ENCODE results near the gene PCDHGB1. TPM values are rescaled to one million over a fixed set of nuclear protein-coding genes. Genes with fewer than 3 reads are reported as not detected.
"Not testable (repeated sequence)": the region's sequence is repeated elsewhere in the genome, so short reads cannot be mapped to it uniquely, and the experiment has no call there.

The PCDHGB1 gene
- polyA plus RNA-seq, 3 donors: not detected

GRCh38 chr5:141306630-141307029 is 43.3 kb upstream of the PCDHGB1 start:
- Histone ChIP-seq H3K36me3 (replicated peaks in 1 of 2; ENCODE audit: control insufficient read depth in 1 of 2, insufficient read depth in 2 of 2, low read length in 2 of 2) (no peaks in the 10 kb centered on the region), H2AFZ (ENCODE audit: insufficient read depth, low read depth, low read length, poor library complexity, severe bottlenecking) (no peak overlapping the region), H3K9me3 (replicated peaks in 1 of 2; ENCODE audit: control insufficient read depth in 1 of 2, insufficient read depth in 1 of 2, low read length in 2 of 2) (peaks cover 74 to 85% of the 10 kb centered on the region in 2 donors), H3K4me1 (ENCODE audit: control insufficient read depth in 1 of 2, insufficient read depth in 2 of 2, low read length in 2 of 2) (no peaks in the 10 kb centered on the region), H3K27me3 (ENCODE audit: control insufficient read depth in 2 of 2, insufficient read depth in 2 of 2, low read length in 2 of 2) (no peaks in the 10 kb centered on the region), H3K79me2 (ENCODE audit: insufficient read depth, low read length) (no peaks in the 10 kb centered on the region), H3K9ac (ENCODE audit: insufficient read depth, low read length, poor library complexity, severe bottlenecking) (no peak overlapping the region), H3K27ac (ENCODE audit: low read depth in 1 of 2, low read length in 2 of 2) (no peak overlapping the region), H3K4me2 (replicated peaks; ENCODE audit: extremely low read depth, low read length, poor library complexity, severe bottlenecking) (no peak overlapping the region), H4K20me1 (ENCODE audit: insufficient read depth, low read length) (no peaks in the 10 kb centered on the region), H3K4me3 (replicated peaks in 1 of 3; ENCODE audit: low read depth in 2 of 3, low read length in 3 of 3) (no peak overlapping the region)
- H3K9me3 Mint-ChIP-seq: peaks cover 47 to 89% (median 80%) of the 10 kb centered on the region in 7 donors
- H3K27me3 Mint-ChIP-seq (ENCODE audit: low read depth in 3 of 3): no peaks in the 10 kb centered on the region
- H3K36me3 Mint-ChIP-seq: peaks cover 0 to 2% of the 10 kb centered on the region in 2 donors
- no peak for TF ChIP-seq CTCF (IDR thresholded peaks at IDR 0.05)
- H3K27ac Mint-ChIP-seq: no peak overlapping the region
- no peaks in the 10 kb centered on the region for H3K4me1 Mint-ChIP-seq
- WGBS (ENCODE audit: insufficient coverage): no CpG with 5 or more reads among the region's 1 CpG
- intact Hi-C loops (cut with micrococcal nuclease): no loop called here
- H3K4me3 Mint-ChIP-seq: no peak overlapping the region
- no peak for DNase-seq

DNA sequence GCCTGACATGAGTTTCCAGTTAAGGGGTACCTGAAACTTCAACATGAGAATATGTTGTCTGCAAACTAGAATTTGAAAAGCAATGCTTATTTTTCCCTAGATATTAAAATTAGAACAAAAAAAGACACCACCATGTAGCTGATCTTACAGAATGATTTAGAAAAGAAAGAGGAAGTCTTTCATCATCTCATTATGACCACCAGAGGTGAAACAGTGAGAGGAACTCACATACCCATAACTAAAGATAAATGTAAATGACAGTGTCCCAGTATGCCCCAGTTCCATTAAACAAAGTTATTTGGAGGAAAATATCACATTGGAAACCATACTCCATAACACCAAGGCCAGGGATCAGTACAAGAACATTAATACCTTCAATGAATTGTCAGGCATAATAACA is 36.2 kb upstream of the PCDHGB1 start:
- H3K27me3 Mint-ChIP-seq (ENCODE audit: low read depth in 3 of 3): peaks cover 0 to 1% (median 0%) of the 10 kb centered on the region in 3 donors
- no peak overlapping the region for H3K4me3 ChIP-seq (replicated peaks in 1 of 3; ENCODE audit: low read depth in 2 of 3, low read length in 3 of 3)
- H3K9me3 Mint-ChIP-seq: peaks cover 45 to 97% (median 82%) of the 10 kb centered on the region in 7 donors
- H2AFZ ChIP-seq (ENCODE audit: insufficient read depth, low read depth, low read length, poor library complexity, severe bottlenecking): no peak overlapping the region
- H3K79me2 ChIP-seq (ENCODE audit: insufficient read depth, low read length): peaks cover 5% of the 10 kb centered on the region
- H3K4me1 ChIP-seq (ENCODE audit: control insufficient read depth in 1 of 2, insufficient read depth in 2 of 2, low read length in 2 of 2): no peaks in the 10 kb centered on the region
- no peak for DNase-seq
- no peak overlapping the region for H3K27ac Mint-ChIP-seq
- no peaks in the 10 kb centered on the region for H4K20me1 ChIP-seq (ENCODE audit: insufficient read depth, low read length)
- intact Hi-C loops (cut with micrococcal nuclease): no loop called here
- H3K27me3 ChIP-seq (ENCODE audit: control insufficient read depth in 2 of 2, insufficient read depth in 2 of 2, low read length in 2 of 2): no peaks in the 10 kb centered on the region
- no peak overlapping the region for H3K9ac ChIP-seq (ENCODE audit: insufficient read depth, low read length, poor library complexity, severe bottlenecking)
- peaks cover 0 to 8% of the 10 kb centered on the region in 2 donors for H3K36me3 ChIP-seq (replicated peaks in 1 of 2; ENCODE audit: control insufficient read depth in 1 of 2, insufficient read depth in 2 of 2, low read length in 2 of 2)
- H3K4me2 ChIP-seq (replicated peaks; ENCODE audit: extremely low read depth, low read length, poor library complexity, severe bottlenecking): no peak overlapping the region
- no peak overlapping the region for H3K4me3 Mint-ChIP-seq
- H3K36me3 Mint-ChIP-seq: peaks cover 3 to 17% of the 10 kb centered on the region in 2 donors
- H3K4me1 Mint-ChIP-seq: no peaks in the 10 kb centered on the region
- no peak for TF ChIP-seq CTCF (IDR thresholded peaks at IDR 0.05)
- H3K9me3 ChIP-seq (replicated peaks in 1 of 2; ENCODE audit: control insufficient read depth in 1 of 2, insufficient read depth in 1 of 2, low read length in 2 of 2): peaks cover 54 to 89% of the 10 kb centered on the region in 2 donors
- H3K27ac ChIP-seq (ENCODE audit: low read depth in 1 of 2, low read length in 2 of 2): no peak overlapping the region

DNA sequence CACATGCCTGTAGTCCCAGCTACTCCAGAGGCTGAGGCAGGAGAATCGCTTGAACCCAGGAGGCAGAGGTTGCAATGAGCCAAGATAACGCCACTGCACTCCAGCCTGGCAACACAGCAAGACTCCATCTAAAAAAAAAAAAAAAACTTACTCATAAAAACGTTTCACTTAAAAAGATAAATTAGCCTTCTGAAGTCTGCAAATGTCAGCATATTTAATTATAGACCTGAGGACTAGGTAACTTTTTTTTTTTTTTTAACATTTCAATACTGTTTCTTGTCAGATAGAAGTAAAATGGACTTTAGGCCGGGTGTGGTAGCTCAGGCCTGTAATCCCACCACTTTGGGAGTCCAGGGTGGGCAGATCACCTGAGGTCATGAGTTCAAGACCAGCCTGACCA is 32.9 kb upstream of the PCDHGB1 start:
- DNase-seq; H3K4me3 ChIP-seq (replicated peaks in 1 of 3; ENCODE audit: low read depth in 2 of 3, low read length in 3 of 3); H3K27ac ChIP-seq (ENCODE audit: low read depth in 1 of 2, low read length in 2 of 2); H3K27me3 Mint-ChIP-seq (ENCODE audit: low read depth in 3 of 3); intact Hi-C loops (cut with micrococcal nuclease); H3K27me3 ChIP-seq (ENCODE audit: control insufficient read depth in 2 of 2, insufficient read depth in 2 of 2, low read length in 2 of 2); H3K4me3 Mint-ChIP-seq; H3K27ac Mint-ChIP-seq; H3K4me2 ChIP-seq (replicated peaks; ENCODE audit: extremely low read depth, low read length, poor library complexity, severe bottlenecking); H4K20me1 ChIP-seq (ENCODE audit: insufficient read depth, low read length); H3K9ac ChIP-seq (ENCODE audit: insufficient read depth, low read length, poor library complexity, severe bottlenecking); H2AFZ ChIP-seq (ENCODE audit: insufficient read depth, low read depth, low read length, poor library complexity, severe bottlenecking): not testable (repeated sequence)
- H3K4me1 Mint-ChIP-seq: peaks cover 16% of the 10 kb centered on the region
- H3K36me3 ChIP-seq (replicated peaks in 1 of 2; ENCODE audit: control insufficient read depth in 1 of 2, insufficient read depth in 2 of 2, low read length in 2 of 2): peaks cover 0 to 20% of the 10 kb centered on the region in 2 donors
- H3K9me3 ChIP-seq (replicated peaks in 1 of 2; ENCODE audit: control insufficient read depth in 1 of 2, insufficient read depth in 1 of 2, low read length in 2 of 2): peaks cover 67 to 91% of the 10 kb centered on the region in 2 donors
- peaks cover 11 to 16% of the 10 kb centered on the region in 2 donors for H3K4me1 ChIP-seq (ENCODE audit: control insufficient read depth in 1 of 2, insufficient read depth in 2 of 2, low read length in 2 of 2)
- WGBS (ENCODE audit: insufficient coverage): 100% methylated on average over 1 of the region's 4 CpGs
- H3K79me2 ChIP-seq (ENCODE audit: insufficient read depth, low read length): peaks cover 16% of the 10 kb centered on the region
- H3K9me3 Mint-ChIP-seq: peaks cover 49 to 99% (median 92%) of the 10 kb centered on the region in 7 donors
- H3K36me3 Mint-ChIP-seq: peaks cover 14 to 32% of the 10 kb centered on the region in 2 donors
